ENCODE results near the gene NOVA2.

The NOVA2 gene

DNA sequence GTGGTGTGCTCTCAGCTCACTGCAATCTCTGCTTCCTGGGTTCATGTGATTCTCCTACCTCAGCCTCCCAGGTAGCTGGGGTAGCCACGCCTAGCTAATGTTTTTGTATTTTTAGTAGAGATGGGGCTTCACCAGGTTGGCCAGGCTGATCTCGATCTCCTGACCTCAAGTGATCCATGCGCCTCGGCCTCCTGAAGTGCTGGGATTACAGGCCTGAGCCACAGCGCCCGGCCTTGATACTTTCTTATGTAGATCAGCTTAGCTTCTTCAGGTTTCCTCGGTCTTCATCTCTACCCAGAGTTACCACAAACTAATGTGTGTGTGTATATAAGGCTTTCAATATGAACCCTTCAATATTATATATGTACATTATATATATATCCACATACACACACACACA, 11.7 kb upstream of the NOVA2 start:
- no peak overlapping the region for H3K27ac Mint-ChIP-seq
- no peak for ATAC-seq
- H3K4me3 Mint-ChIP-seq: no peak overlapping the region
- no peak for DNase-seq (ENCODE audit: low spot score in 2 of 2)
- no peaks in the 10 kb centered on the region for H3K4me1 Mint-ChIP-seq
- no peaks in the 10 kb centered on the region for H3K9me3 Mint-ChIP-seq
- H3K36me3 Mint-ChIP-seq: no peaks in the 10 kb centered on the region

DNA sequence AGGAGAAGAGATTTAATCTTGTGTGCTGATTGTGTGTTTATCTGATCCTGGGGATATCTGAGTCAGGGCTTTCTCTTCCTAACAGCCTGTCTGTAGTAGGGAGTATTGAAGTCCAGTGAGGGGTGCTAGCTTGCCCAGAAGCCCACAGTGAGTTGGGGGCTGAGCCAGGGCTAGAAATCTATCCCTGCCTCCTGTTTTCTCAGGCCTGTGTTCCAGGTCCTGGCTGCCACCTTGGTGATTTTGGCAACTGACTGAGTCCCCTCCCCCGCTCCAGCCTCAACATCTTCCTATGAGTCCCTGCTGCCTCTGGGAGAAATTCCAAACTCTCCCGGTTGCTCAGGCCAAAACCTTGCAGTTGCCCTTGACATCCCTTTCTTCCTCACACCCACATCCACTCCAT, 7.7 kb upstream of the NOVA2 start:
- Mint-ChIP-seq H3K27ac (no peak overlapping the region), H3K36me3 (no peaks in the 10 kb centered on the region), H3K9me3 (no peaks in the 10 kb centered on the region), H3K4me3 (no peak overlapping the region), H3K4me1 (no peaks in the 10 kb centered on the region)
- ATAC-seq: no peak
- DNase-seq (ENCODE audit: low spot score in 2 of 2): no peak

DNA sequence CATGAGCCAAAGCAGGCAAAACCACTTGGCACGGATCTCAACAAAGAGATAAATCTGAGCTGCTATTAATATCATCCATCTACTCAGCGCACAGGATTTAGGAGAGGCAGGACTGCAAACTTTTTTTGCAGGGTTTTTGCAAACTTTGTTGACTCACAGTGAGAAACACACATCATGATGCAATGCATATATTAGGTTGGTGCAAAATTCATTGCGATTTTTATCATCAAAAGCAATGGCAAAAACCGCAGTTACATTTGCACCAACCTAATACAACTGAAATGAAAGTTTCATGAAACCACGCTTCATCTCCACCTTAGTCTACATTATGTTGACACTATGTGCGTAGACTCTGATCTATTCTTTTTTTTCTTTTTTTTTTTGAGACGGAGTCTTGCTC, 4.5 kb upstream of the NOVA2 start:
- no peak for DNase-seq (ENCODE audit: low spot score in 2 of 2)
- no peak for ATAC-seq
- Mint-ChIP-seq H3K4me3 (no peak overlapping the region), H3K9me3 (no peaks in the 10 kb centered on the region), H3K27ac (no peak overlapping the region), H3K36me3 (no peaks in the 10 kb centered on the region), H3K4me1 (no peaks in the 10 kb centered on the region)

DNA sequence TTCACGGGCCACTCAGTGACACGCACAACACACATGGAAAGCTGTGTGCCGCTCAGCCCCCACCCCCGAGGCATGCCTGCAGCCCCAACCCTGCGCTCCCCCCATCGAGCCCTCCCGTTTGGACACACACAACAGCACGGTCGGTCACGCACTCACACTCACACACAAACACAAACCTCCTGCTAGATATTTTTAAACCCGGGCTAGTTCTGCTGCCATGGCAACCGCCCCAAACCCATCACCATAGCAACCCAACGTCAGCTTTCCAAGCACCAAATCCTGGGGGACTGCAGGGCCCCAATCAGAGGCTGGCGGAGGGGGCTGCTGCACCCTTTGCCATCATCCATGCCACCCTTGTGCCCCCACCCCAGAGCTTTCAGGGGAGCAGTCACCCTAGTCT, 2.5 kb upstream of the NOVA2 start:
- Mint-ChIP-seq H3K27ac (no peak overlapping the region), H3K4me3 (no peak overlapping the region), H3K36me3 (no peaks in the 10 kb centered on the region), H3K9me3 (no peaks in the 10 kb centered on the region), H3K4me1 (peaks cover 16% of the 10 kb centered on the region)
- DNase-seq (ENCODE audit: low spot score in 2 of 2) (no peak), ATAC-seq (no peak)

DNA sequence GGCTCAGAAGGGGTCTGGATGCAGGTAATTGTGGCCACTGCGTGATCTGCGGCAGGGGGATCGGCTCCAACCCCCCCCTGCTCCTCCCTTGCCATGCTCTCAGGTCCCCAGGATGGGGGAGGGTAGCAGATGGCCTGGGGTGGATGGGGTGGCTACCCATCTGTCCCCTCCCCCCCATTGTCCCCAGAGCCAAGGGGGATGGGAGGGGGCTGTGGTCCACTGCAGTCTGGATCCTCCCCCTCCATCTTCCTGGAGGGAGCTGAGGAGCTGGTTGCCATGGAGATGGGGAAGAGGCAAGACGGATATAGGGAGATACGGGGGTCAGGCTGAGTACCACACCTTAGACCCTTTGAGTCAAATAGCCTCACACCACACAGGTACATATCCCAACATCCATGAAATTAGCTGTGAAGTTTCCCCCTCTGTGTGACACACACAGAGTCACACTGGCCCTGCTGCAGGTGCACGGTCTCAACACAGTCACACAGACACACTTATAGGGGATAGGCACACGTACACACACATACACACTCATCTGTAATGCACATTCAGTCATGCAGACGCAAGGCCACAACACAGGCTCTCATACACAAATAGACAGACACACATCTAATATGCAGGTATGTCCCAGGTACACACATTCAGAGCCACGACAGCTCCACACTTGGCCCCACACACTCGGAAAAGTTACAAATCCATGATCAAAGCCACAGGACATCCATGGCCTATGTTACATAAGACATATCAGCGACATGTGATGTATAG, 1.8 kb upstream of the NOVA2 start:
- DNase-seq (ENCODE audit: low spot score in 2 of 2) (no peak), ATAC-seq (no peak)
- Mint-ChIP-seq H3K4me1 (peaks cover 19% of the 10 kb centered on the region), H3K27ac (no peak overlapping the region), H3K4me3 (no peak overlapping the region), H3K9me3 (no peaks in the 10 kb centered on the region), H3K36me3 (no peaks in the 10 kb centered on the region)

DNA sequence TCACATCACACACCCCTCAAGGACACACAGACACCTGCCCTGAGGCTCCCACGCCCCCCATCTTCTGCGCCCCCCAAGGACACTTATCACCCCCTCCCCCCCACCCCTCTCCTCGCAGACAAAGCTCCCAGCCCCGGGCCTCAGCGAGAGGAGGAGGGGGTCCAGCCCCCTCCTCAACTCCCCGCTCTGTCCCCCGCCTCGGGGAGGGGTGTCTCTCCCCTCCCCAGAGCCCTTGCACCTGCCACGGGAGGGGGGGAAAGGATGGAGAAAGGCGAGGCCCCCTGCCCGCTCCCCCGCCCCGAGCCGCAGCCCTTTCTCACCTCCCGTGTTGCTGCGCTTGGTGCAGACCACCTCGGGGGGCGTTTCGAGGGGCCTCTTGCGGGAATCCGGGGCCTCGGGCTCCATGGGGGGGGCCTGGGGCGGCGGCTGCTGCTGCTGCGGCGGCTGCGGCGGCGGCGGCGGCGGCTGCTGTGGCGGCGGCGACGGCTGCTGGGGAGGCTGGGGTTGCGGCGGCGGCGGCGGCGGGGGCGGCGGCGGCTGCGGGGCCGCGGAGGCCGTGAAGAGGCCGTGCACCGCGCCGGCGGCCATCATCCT, 621 bp downstream of the NOVA2 start:
- Mint-ChIP-seq H3K4me1 (peaks cover 19% of the 10 kb centered on the region), H3K27ac (no peak overlapping the region), H3K4me3 (no peak overlapping the region), H3K9me3 (no peaks in the 10 kb centered on the region), H3K36me3 (no peaks in the 10 kb centered on the region)
- ATAC-seq: no peak
- DNase-seq (ENCODE audit: low spot score in 2 of 2): no peak

DNA sequence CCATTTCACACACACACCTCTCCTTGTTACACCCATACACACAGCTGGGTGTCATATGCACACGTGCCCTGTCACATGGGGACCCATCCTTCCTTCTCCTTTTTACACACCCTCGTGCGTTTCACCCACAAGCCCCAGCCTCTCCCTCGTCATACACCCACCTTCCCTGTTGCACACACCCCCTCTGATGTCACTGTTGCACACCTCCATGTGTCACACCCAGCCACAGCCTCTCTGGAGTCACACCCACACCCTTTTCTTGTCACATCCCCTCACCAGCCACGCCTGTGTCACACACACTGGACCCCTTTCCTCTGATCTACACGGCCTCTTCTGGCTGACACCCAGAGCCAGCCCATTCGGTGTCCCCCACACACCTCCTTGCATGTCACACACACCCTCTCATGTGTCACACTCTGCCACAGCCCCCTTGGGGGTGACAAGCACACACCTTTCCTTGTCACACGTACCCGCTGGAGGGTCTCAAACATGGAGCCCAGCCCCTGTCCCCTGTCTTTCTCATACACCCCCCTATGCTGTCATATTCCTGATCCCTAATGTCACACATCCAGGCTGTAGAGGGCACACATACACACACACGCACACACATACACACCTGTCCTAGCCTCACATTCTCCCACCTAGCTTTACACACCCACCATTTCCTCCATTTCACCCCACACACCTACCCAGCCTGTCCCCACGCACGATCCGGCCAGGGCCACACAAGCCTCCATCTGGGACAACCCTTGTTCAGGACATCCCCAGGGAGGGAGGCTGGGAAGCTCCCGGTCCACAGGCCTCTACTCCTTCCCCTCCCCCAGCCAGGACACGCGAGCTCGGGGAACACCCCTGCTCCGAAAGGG, 1.4 kb downstream of the NOVA2 start:
- H3K36me3 Mint-ChIP-seq: no peaks in the 10 kb centered on the region
- no peaks in the 10 kb centered on the region for H3K9me3 Mint-ChIP-seq
- no peak for DNase-seq (ENCODE audit: low spot score in 2 of 2)
- ATAC-seq: peak; percentile 61
- H3K4me1 Mint-ChIP-seq: peaks cover 19% of the 10 kb centered on the region
- H3K27ac Mint-ChIP-seq: no peak overlapping the region
- no peak overlapping the region for H3K4me3 Mint-ChIP-seq

DNA sequence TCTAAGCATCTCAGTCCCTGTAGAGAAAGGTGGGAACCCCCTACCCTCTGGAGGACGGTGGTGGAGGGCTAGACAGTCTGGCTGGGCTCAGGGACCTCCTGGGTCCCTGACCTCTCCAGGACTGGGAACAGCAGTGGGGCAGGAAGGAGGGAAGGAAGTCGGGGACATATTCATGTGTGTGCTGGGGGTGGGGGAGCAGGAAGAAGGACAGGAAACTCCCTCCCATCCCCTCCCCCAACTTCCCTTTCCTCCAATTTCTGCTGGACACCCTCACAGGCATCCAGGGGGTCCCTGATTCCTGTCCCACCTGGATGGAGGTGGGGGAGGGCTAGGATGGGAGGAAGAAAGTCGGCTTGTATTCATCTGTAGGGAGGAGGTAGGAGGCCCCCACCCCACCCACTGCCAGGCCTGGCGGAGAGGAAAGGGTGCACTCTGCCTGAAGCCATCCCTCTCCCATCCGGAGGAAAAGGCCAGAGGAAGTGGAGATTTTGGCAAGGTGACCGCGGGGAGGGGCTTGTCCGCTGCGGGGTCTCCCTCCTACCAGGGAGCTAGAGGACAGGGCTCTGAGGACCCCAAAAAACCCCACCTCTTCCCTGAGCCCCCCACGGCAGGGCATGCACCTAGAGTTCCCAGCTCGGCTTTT, 2.3 kb downstream of the NOVA2 start:
- Mint-ChIP-seq H3K27ac (peak overlapping the region; percentile 36), H3K4me3 (no peak overlapping the region)

DNA sequence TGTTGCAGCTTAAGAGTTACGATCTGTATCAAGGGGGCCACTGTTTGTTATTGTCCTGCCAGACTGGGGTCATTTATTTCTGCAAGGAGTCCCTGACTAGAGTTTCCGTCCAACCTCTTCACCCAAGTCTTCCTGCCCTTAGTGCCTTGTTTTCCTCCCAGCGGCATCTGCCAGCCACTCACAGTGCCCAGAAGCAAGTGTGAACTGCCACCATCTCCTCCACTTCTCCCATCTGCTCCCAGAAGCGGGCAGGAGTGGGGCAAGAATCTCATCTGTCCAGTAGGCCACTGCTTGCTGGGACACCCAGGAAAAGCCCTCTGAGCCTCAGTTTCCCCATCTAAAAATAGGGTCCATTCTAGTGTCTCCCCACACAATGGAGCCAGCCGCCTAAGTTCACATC, 4.0 kb downstream of the NOVA2 start:
- Mint-ChIP-seq H3K9me3 (no peaks in the 10 kb centered on the region), H3K4me3 (no peak overlapping the region), H3K27ac (no peak overlapping the region), H3K4me1 (peaks cover 19% of the 10 kb centered on the region), H3K36me3 (no peaks in the 10 kb centered on the region)
- DNase-seq (ENCODE audit: low spot score in 2 of 2): no peak
- ATAC-seq: no peak

More for the DNA sequence above, 2.3 kb downstream of the NOVA2 start:
- DNase-seq (ENCODE audit: low spot score in 2 of 2): no peak
- Mint-ChIP-seq H3K9me3 (no peaks in the 10 kb centered on the region), H3K4me1 (peaks cover 19% of the 10 kb centered on the region), H3K36me3 (no peaks in the 10 kb centered on the region)
- no peak for ATAC-seq

DNA sequence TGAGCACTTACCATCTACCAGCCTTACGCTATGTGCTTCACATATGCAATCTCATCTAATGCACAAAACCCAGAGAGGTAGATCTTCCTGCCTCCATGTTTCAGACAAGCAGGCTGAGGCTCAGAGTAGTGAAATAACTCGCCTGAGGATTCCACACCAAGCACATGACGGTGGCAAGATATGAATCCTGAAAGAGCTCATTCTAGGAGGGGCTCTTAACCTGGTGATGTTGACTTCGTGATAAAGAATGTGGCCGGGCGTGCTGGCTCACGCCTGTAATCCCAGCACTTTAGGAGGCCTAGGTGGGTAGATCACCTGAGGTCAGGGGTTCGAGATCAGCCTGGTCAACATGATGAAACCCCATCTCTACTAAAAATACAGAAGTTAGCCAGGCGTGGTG, 5.0 kb downstream of the NOVA2 start:
- Mint-ChIP-seq H3K9me3 (no peaks in the 10 kb centered on the region), H3K4me1 (peaks cover 19% of the 10 kb centered on the region)
- ATAC-seq: no peak

DNA sequence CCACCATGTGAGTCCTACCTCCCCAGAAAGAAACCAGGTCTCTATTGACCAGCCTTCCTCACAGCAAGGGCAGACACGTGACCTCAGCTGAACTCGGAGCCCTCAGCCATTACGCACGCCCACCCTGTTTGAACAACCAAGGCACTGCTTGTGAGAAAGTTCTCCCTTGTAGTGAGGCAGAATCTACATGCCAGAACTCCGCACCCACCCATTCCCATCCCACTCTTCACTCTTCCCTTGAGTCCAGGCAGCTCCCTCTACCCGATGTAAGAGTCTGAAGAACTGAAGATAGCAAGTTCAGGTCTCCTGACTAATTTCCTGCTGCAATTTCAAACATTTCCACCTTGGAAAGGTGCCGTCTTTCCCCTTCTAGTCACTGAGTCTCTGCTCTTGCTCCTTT, 6.4 kb downstream of the NOVA2 start:
- H3K4me3 Mint-ChIP-seq: no peak overlapping the region
- no peak overlapping the region for H3K27ac Mint-ChIP-seq
- peaks cover 13% of the 10 kb centered on the region for H3K4me1 Mint-ChIP-seq
- no peaks in the 10 kb centered on the region for H3K36me3 Mint-ChIP-seq
- DNase-seq (ENCODE audit: low spot score in 2 of 2) (no peak), ATAC-seq (no peak)
- no peaks in the 10 kb centered on the region for H3K9me3 Mint-ChIP-seq

More for the DNA sequence above, 5.0 kb downstream of the NOVA2 start:
- Mint-ChIP-seq H3K4me3 (no peak overlapping the region), H3K36me3 (no peaks in the 10 kb centered on the region), H3K27ac (no peak overlapping the region)
- no peak for DNase-seq (ENCODE audit: low spot score in 2 of 2)

DNA sequence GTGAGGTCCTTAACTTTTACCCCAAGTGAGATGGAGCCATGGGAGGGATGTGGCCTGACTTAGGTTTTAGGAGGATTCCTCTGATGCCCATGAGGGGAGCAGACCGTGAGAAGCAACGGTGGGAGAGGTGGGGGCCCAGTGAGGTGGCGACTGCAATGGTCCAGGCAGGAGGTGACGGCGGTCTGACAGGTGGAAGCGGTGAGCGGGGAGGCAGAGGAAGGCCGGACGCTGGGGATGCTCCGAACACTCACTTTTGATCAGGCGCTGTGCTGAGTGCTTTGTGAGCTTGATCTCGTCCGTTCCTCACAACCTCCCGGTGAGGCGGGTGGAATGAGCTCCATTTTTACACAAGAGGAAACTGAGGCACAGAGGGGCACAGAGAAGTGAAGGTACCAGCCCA, 11.6 kb downstream of the NOVA2 start:
- Mint-ChIP-seq H3K27ac (no peak overlapping the region), H3K4me3 (no peak overlapping the region), H3K4me1 (peaks cover 8% of the 10 kb centered on the region), H3K36me3 (no peaks in the 10 kb centered on the region), H3K9me3 (no peaks in the 10 kb centered on the region)
- DNase-seq (ENCODE audit: low spot score in 2 of 2) (no peak), ATAC-seq (no peak)

DNA sequence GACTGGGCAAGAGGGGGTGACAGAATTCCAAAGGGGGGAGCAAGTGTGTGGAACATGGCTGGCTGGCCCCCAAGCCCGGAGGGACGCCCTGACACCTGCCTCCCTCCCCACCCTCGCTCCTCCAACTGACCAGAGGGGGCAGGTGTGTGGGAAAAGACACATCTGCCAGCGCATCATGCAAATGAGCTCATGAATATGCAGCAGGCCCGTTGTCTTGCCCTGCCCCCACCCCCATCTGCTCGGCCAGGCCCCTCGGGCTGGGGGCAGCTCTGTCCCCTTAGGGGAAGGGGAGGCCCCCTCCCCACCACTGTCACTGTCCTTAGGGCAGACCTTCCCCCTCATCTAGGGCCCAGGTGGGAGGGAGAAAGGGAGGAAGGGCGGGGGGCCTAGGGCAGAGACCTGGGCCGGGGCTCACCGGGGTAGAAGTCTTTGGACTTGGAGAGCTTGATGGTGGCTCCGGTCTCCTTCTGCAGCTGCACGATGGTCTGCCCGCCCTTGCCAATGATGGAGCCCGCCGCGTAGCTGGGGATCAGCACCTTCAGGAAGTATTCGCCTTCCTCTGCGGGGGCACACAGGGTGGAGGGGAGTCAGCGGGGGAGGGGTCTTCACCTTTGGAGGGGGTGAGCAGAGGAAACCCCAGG, 12.9 kb downstream of the NOVA2 start:
- Mint-ChIP-seq H3K4me3 (no peak overlapping the region), H3K36me3 (no peaks in the 10 kb centered on the region), H3K4me1 (peaks cover 8% of the 10 kb centered on the region), H3K9me3 (no peaks in the 10 kb centered on the region), H3K27ac (no peak overlapping the region)
- DNase-seq (ENCODE audit: low spot score in 2 of 2): no peak
- no peak for ATAC-seq

DNA sequence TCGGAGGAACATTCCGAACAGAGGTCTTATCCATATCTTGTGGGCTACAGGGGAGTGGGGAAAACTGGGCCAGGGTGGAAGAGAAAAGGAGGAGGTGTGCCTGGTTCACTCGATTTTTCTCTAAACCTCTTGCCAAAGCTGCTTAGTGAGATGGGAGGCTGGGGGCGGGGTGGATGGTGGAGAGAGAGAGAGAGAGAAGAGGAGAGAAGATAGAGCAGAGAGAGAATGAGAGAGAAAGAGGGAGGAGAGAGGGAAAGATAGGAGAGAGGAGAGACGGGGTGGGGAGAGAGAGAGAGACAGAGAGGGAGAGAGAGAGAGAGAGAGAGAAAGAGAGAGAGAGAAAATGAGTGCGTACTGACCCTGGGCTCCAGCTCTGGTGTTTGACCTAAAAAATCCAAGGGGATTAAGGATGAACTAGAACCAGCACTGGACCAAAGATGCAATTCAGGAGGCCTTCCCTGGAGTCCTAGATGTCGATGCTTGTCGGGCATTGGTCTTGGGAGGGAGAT, 14.1 kb downstream of the NOVA2 start:
- Mint-ChIP-seq H3K27ac (no peak overlapping the region), H3K9me3 (no peaks in the 10 kb centered on the region), H3K4me1 (peaks cover 14% of the 10 kb centered on the region), H3K4me3 (no peak overlapping the region), H3K36me3 (no peaks in the 10 kb centered on the region)
- DNase-seq (ENCODE audit: low spot score in 2 of 2): no peak
- ATAC-seq: no peak
